OCI-LY7 (cell line): ENCODE measurements around the gene EBF3. TPM values are rescaled to one million over a fixed set of nuclear protein-coding genes. Genes with fewer than 3 reads are reported as not detected.

Source experiments
- BruUV-seq: library from RNA; stranded (reverse); fragments of 400-500 nt; replicated peaks from 2 replicates; lab custom pipeline; 2021; lab: Mats Ljungman, UMichigan
- CTCF ChIA-PET: fragments of 300-600 bp; sonication (Branson Sonifier 250); formaldehyde crosslinking; loops from one replicate; lab custom pipeline; 2022; ENCODE audit warnings: antibody characterized with exemption; ENCODE audit not compliant: unreplicated experiment; lab: Charles Lee
- POLR2A ChIA-PET: fragments of 300-600 bp; sonication (Branson Sonifier 250); formaldehyde crosslinking; loops from one replicate; lab custom pipeline; 2022; ENCODE audit warnings: antibody characterized with exemption; lab: Charles Lee
- DNase-seq: peaks from one replicate; pipeline ENCODE4 v3.0.0-alpha.2; 2015; ENCODE audit warnings: low spot score
- H2AFZ ChIP-seq: fragments of 200-600 bp; sonication (generic), shearing (Covaris generic); 2 replicates; pipeline ENCODE4 v1.6.1; 2014; ENCODE audit warnings: mild to moderate bottlenecking, antibody characterized with exemption, low read length, moderate library complexity
- H3K27ac ChIP-seq: fragments of 200-600 bp; sonication (generic); 2 replicates; pipeline ENCODE4 v1.5.1; 2014; ENCODE audit warnings: mixed run types, low read depth, mild to moderate bottlenecking, moderate library complexity, low read length, inconsistent platforms; ENCODE audit not compliant: poor library complexity, severe bottlenecking
- H3K36me3 ChIP-seq: fragments of 200-600 bp; sonication (generic); 2 replicates; pipeline ENCODE4 v1.6.1; 2014; ENCODE audit warnings: mild to moderate bottlenecking, antibody characterized with exemption, low read length, moderate library complexity, mixed read lengths; ENCODE audit not compliant: insufficient read depth
- H3K4me1 ChIP-seq: fragments of 200-600 bp; sonication (generic); 2 replicates; pipeline ENCODE4 v1.5.1; 2014; ENCODE audit warnings: mild to moderate bottlenecking, low read length; ENCODE audit not compliant: insufficient read depth, poor library complexity, severe bottlenecking
- H3K4me2 ChIP-seq: fragments of 200-600 bp; sonication (generic); 2 replicates; pipeline ENCODE4 v1.6.1; 2014; ENCODE audit warnings: mild to moderate bottlenecking, low read length
- H3K4me3 ChIP-seq: fragments of 200-600 bp; sonication (generic); 2 replicates; pipeline ENCODE4 v1.5.1; 2014; ENCODE audit warnings: mild to moderate bottlenecking, low read depth, low read length; ENCODE audit not compliant: poor library complexity, severe bottlenecking
- H3K79me2 ChIP-seq: fragments of 200-600 bp; sonication (generic); 2 replicates; pipeline ENCODE4 v1.6.1; 2016; ENCODE audit warnings: low read depth, mild to moderate bottlenecking, low read length, moderate library complexity, mixed read lengths; ENCODE audit not compliant: insufficient read depth
- H3K9me2 ChIP-seq: fragments of 200-600 bp; sonication (generic); 2 replicates; pipeline ENCODE4 v1.6.1; 2016; ENCODE audit warnings: mild to moderate bottlenecking, low read length, mixed read lengths; ENCODE audit not compliant: insufficient read depth
- H3K9me3 ChIP-seq: fragments of 200-600 bp; sonication (generic); 2 replicates; pipeline ENCODE4 v1.6.1; 2014; ENCODE audit warnings: mild to moderate bottlenecking, mixed run types, low read length, mixed read lengths
- H4K20me1 ChIP-seq: fragments of 200-600 bp; sonication (generic); 2 replicates; pipeline ENCODE4 v1.6.1; 2014; ENCODE audit warnings: mild to moderate bottlenecking, antibody characterized with exemption, low read length, moderate library complexity, mixed read lengths; ENCODE audit not compliant: insufficient read depth
- CTCF ChIP-seq: fragments of 200-600 bp; sonication (generic); conservative IDR thresholded peaks from 2 replicates; pipeline ENCODE4 v1.5.1; 2014; ENCODE audit warnings: mild to moderate bottlenecking, antibody characterized with exemption, low read length, moderate library complexity, mixed read lengths
- EZH2phosphoT487 ChIP-seq: fragments of 200-600 bp; sonication (generic); IDR thresholded peaks from 2 replicates; pipeline ENCODE4 v1.6.1; 2018; ENCODE audit warnings: low read depth, borderline replicate concordance, mild to moderate bottlenecking, mixed run types, antibody characterized with exemption, low read length, moderate library complexity, mixed read lengths
- intact Hi-C: fragments of 100-400 bp; cut with micrococcal nuclease; formaldehyde crosslinking; loops from one replicate; pipeline ENCODE4 v1.10.0; 2022; ENCODE audit not compliant: unreplicated experiment
- total RNA-seq, 2 experiments: library from RNA; depleted of rRNA in 1 of 2; stranded (reverse); fragments of >200 nt in 1 of 2; shearing (Covaris generic) in 1 of 2; gene quantifications; 2 replicates each; pipeline ENCODE4 v1.2.3, GENCODE V29; 2014 to 2022

EBF3 gene
- total RNA-seq, 2 experiments from 2014 or later: not detected

- H3K27ac ChIP-seq: no peak overlapping the region
- H3K79me2 ChIP-seq: no peaks in the 10 kb centered on the region
- H3K36me3 ChIP-seq: no peaks in the 10 kb centered on the region
- H3K4me2 ChIP-seq: no peak overlapping the region
- H3K4me3 ChIP-seq: no peak overlapping the region
- H2AFZ ChIP-seq: no peak overlapping the region
- no TSS peak for BruUV-seq
- H3K9me3 ChIP-seq: no peaks in the 10 kb centered on the region
- ChIA-PET CTCF (no interaction called here), POLR2A (no interaction called here)
- no peaks in the 10 kb centered on the region for H3K4me1 ChIP-seq
- intact Hi-C loops: no loop called here
- TF ChIP-seq EZH2phosphoT487: no peak
- no peak for TF ChIP-seq CTCF
- no peak for DNase-seq
- H4K20me1 ChIP-seq: no peaks in the 10 kb centered on the region
- no peaks in the 10 kb centered on the region for H3K9me2 ChIP-seq
These were observed 2.8 kb downstream of the EBF3 start for GRCh38 chr10:129961157-129961701.

GRCh38 chr10:129960481-129961156 lies 3.5 kb downstream of the EBF3 start:
- CTCF ChIA-PET: no interaction called here
- no TSS peak for BruUV-seq

More at GRCh38 chr10:129960481-129961156, 3.5 kb downstream of the EBF3 start:
- Histone ChIP-seq H3K79me2 (no peaks in the 10 kb centered on the region), H3K27ac (no peak overlapping the region), H3K4me1 (no peaks in the 10 kb centered on the region), H3K4me2 (no peak overlapping the region), H3K36me3 (no peaks in the 10 kb centered on the region), H4K20me1 (no peaks in the 10 kb centered on the region), H3K4me3 (no peak overlapping the region), H3K9me2 (no peaks in the 10 kb centered on the region), H3K9me3 (no peaks in the 10 kb centered on the region), H2AFZ (no peak overlapping the region)
- DNase-seq: no peak
- POLR2A ChIA-PET: no interaction called here
- intact Hi-C loops: no loop called here
- no peak for TF ChIP-seq CTCF
- no peak for TF ChIP-seq EZH2phosphoT487
